SU-DHL-6 (cell line): ENCODE measurements around the gene SGCD.

Source experiments
- CTCF ChIP-seq: fragments of 200-600 bp; sonication (generic); IDR thresholded peaks from one replicate; pipeline ENCODE4 v1.5.1; 2017; ENCODE audit warnings: antibody characterized with exemption, mild to moderate bottlenecking, low read length, moderate library complexity; ENCODE audit not compliant: insufficient read depth, poor library complexity, severe bottlenecking
- EZH2phosphoT487 ChIP-seq: fragments of 200-600 bp; sonication (generic), shearing (Covaris generic); conservative IDR thresholded peaks from 2 replicates; pipeline ENCODE4 v1.6.1; 2018; ENCODE audit warnings: mild to moderate bottlenecking, antibody characterized with exemption, low read length, moderate library complexity, mixed read lengths

- TF ChIP-seq EZH2phosphoT487 (no peak), CTCF (no peak)
Measured at GRCh38 chr5:156647034-156647451, 320.1 kb downstream of the SGCD start.
